Left lung (tissue), 10 donors: ENCODE results near the gene TMEM204. TPM values are rescaled to one million over a fixed set of nuclear protein-coding genes. Genes with fewer than 3 reads are reported as not detected.

Experiments used
- ATAC-seq: fragments of 200-7000 bp; cut with Tn5 transposase; one replicate; pipeline ENCODE4 v1.9.1; 2020; ENCODE audit warnings: moderate library complexity
- DNase-seq, 4 donors: peaks; one replicate each; pipeline ENCODE4 v3.0.0-alpha.2; 2013 to 2020
- H3K27ac ChIP-seq, 2 donors: fragments of 200-600 bp; sonication (generic) in 1 of 2; one replicate each; pipeline versions ENCODE4 v1.5.0 to v1.8.0; 2020 to 2021
- H3K27me3 ChIP-seq, 2 donors: fragments of 200-600 bp; sonication (generic) in 1 of 2; one replicate each; pipeline versions ENCODE4 v1.5.0 to v1.8.0; 2020 to 2021
- H3K36me3 ChIP-seq, 2 donors: fragments of 200-600 bp; sonication (generic) in 1 of 2; one replicate each; pipeline versions ENCODE4 v1.5.0 to v1.8.0; 2020 to 2021
- H3K4me1 ChIP-seq, 2 donors: fragments of 200-600 bp; one replicate each; pipeline ENCODE4 v1.8.0; 2021
- H3K4me3 ChIP-seq, 2 donors: fragments of 200-600 bp; sonication (generic) in 1 of 2; one replicate each; pipeline versions ENCODE4 v1.5.0 to v1.8.0; 2020 to 2021; ENCODE audit warnings: mild to moderate bottlenecking in 1 of 2
- H3K9me3 ChIP-seq, 2 donors: fragments of 200-600 bp; sonication (generic) in 1 of 2; one replicate each; pipeline versions ENCODE4 v1.5.0 to v1.8.0; 2020 to 2021
- intact Hi-C, 2 donors: fragments of 100-400 bp; cut with DNase I; formaldehyde crosslinking; loops; one replicate each; pipeline versions ENCODE4 v1.11.2 to v1.14.2; 2022
- polyA plus RNA-seq, 6 donors: library from polyadenylated mRNA; unstranded; fragments of 120-200 nt; gene quantifications; one replicate each; pipeline ENCODE4 v1.2.1, GENCODE V29; 2013; ENCODE audit not compliant: insufficient read length in 6 of 6
- total RNA-seq, 2 donors: library from RNA; stranded (reverse); fragmentation: NEBNext Ultra II Directional; extraction: Animal tissue kit (Norgen Biotek cat#: 25700); gene quantifications; one replicate each; pipeline ENCODE4 v1.2.1, GENCODE V29; 2021
- TF ChIP-seq, protein P1 (sequence below), 2 donors: fragments of 200-600 bp; sonication (generic) in 1 of 2; IDR thresholded peaks; one replicate each; pipeline versions ENCODE4 v1.5.0 to v1.8.0; 2021; ENCODE audit warnings: antibody characterized with exemption in 2 of 2
- donor health status: DM: no; HTN: yes; CAD: no.
- donor health status: DM: no; HTN: no; CAD: no.

The TMEM204 gene
- total and polyA plus RNA-seq, 8 donors: 15.4 to 28.7 (median 19.8) TPM

DNA sequence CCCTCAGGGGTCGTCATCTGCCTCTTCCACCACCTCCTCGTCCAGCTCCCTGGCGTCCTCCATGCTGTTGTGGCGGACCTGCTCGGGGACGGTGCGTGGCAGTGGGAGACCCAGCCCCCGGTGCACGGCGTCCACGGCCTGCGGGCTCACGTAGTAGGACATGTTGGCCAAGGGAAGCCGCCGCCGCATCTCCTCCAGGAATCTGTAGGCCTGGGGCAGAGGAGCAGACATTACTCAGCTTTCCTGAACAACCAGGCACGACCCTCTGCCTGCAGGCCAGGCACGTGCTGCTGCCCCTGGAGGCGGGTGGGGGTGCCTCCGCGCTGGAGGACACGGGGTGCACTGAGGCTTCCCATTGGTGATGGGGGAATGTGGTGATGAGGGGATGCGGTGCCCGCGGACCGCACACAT is 22.5 kb upstream of the TMEM204 start:
- DNase-seq (no peak), ATAC-seq (no peak)
- Histone ChIP-seq H3K27me3 (no peaks in the 10 kb centered on the region), H3K4me1 (peaks cover 0 to 6% of the 10 kb centered on the region in 2 donors), H3K27ac (no peak overlapping the region), H3K4me3 (no peak overlapping the region), H3K9me3 (peaks cover 0 to 8% of the 10 kb centered on the region in 2 donors), H3K36me3 (peaks cover 0 to 44% of the 10 kb centered on the region in 2 donors)
- intact Hi-C loops: no loop called here
- TF ChIP-seq, protein P1, sequence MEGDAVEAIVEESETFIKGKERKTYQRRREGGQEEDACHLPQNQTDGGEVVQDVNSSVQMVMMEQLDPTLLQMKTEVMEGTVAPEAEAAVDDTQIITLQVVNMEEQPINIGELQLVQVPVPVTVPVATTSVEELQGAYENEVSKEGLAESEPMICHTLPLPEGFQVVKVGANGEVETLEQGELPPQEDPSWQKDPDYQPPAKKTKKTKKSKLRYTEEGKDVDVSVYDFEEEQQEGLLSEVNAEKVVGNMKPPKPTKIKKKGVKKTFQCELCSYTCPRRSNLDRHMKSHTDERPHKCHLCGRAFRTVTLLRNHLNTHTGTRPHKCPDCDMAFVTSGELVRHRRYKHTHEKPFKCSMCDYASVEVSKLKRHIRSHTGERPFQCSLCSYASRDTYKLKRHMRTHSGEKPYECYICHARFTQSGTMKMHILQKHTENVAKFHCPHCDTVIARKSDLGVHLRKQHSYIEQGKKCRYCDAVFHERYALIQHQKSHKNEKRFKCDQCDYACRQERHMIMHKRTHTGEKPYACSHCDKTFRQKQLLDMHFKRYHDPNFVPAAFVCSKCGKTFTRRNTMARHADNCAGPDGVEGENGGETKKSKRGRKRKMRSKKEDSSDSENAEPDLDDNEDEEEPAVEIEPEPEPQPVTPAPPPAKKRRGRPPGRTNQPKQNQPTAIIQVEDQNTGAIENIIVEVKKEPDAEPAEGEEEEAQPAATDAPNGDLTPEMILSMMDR (IDR thresholded peaks at IDR 0.05): no peak

DNA sequence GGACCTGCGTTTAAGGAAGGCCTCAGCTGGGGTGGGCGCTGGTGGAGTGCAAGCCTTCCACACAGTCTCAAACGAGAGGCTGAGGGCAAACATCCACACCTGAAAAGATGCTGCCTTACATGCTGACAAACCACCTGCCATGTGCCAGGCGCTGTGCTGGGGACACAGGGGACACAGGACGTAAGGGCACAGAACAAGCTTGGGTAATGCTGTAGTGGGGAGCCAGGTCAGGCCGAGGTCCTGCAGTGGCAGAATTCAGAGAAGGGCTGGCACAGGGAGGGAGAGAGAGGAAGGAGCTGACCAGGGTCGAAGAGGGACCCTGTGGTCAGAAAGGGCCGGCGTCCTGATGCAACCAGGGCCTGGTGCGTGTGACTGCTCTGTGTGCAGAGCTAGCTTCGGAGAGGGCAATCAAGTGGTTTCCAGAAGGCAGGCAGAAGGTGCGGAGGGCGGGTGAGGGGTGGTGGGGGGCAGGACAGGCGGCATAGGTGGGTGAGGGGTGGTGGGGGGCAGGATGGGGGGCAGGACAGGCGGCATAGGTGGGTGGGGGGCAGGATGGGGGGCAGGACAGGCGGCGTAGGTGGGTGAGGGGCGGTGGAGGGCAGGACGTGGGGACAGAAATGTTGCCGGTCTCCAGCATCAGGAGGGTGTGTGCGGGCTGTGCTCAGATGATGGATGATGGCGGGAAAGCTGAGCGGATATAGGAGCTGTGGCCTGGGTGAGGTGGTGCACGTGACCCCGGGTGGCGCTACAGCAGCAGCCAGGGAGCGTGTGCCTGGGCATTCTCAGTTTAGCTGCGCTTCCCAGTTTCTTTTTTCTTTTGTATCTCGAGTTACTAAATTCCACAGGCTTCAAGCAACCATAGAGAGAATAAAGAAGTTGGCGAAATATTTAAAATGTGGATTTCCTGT is 21.6 kb upstream of the TMEM204 start:
- Histone ChIP-seq H3K27ac (peak overlapping the region in 1 of 2 donors; percentile 53), H3K27me3 (no peaks in the 10 kb centered on the region), H3K4me3 (no peak overlapping the region), H3K9me3 (peaks cover 0 to 8% of the 10 kb centered on the region in 2 donors), H3K36me3 (peaks cover 0 to 34% of the 10 kb centered on the region in 2 donors), H3K4me1 (peaks cover 0 to 6% of the 10 kb centered on the region in 2 donors)
- DNase-seq (no peak), ATAC-seq (no peak)
- intact Hi-C loops: no loop called here
- TF ChIP-seq, protein P1 (IDR thresholded peaks at IDR 0.05): no peak

DNA sequence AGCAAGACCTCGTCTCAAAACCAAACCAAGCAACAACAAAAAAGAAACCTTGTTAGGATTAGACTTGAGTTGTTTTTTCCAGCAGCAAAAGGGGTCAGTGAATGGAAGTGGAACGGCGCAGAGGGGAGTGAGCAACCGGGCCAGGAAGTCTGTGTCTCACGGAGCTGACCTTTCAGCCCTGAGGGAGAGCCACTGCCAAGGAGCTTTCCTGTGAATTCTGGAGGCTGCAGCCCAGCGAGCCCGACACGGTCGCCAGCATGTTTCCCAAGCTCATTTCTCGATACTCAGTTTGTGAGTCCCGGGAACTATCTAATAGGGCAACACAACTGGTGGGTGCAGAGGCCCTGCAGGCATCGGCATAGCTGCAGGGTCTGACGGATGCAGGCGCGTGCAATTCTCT is 20.7 kb upstream of the TMEM204 start:
- TF ChIP-seq, protein P1 (IDR thresholded peaks at IDR 0.05): no peak
- H3K9me3 ChIP-seq: peaks cover 0 to 8% of the 10 kb centered on the region in 2 donors
- peak overlapping the region in 1 of 2 donors; percentile 53 for H3K27ac ChIP-seq
- intact Hi-C loops: no loop called here
- ATAC-seq (no peak), DNase-seq (no peak)
- H3K4me3 ChIP-seq: no peak overlapping the region
- H3K27me3 ChIP-seq: no peaks in the 10 kb centered on the region
- H3K4me1 ChIP-seq: peaks cover 0 to 6% of the 10 kb centered on the region in 2 donors
- H3K36me3 ChIP-seq: peaks cover 0 to 28% of the 10 kb centered on the region in 2 donors

DNA sequence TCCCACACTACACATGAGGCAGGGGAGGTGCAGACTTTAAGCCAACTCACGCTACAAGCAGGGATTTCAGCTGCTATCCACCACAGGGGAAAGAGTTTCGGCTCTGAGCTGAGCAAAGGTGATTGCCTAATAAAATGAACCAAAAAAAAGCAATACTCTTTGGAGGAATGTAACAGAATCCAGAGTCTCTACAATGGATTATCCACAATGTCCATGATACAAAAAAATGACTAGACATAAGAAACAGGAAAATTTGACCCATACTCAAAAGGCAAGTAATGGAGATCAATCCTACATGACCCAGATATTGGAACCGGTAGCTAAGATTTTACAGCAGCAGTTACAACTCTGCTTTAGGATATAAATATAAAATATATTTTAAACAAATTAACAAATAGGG is 19.0 kb upstream of the TMEM204 start:
- TF ChIP-seq, protein P1 (IDR thresholded peaks at IDR 0.05): no peak
- Histone ChIP-seq H3K9me3 (peaks cover 0 to 8% of the 10 kb centered on the region in 2 donors), H3K4me1 (peaks cover 0 to 2% of the 10 kb centered on the region in 2 donors), H3K27me3 (no peaks in the 10 kb centered on the region), H3K36me3 (peaks cover 0 to 28% of the 10 kb centered on the region in 2 donors), H3K4me3 (no peak overlapping the region), H3K27ac (no peak overlapping the region)
- DNase-seq: no peak
- ATAC-seq: no peak
- intact Hi-C loops: no loop called here

DNA sequence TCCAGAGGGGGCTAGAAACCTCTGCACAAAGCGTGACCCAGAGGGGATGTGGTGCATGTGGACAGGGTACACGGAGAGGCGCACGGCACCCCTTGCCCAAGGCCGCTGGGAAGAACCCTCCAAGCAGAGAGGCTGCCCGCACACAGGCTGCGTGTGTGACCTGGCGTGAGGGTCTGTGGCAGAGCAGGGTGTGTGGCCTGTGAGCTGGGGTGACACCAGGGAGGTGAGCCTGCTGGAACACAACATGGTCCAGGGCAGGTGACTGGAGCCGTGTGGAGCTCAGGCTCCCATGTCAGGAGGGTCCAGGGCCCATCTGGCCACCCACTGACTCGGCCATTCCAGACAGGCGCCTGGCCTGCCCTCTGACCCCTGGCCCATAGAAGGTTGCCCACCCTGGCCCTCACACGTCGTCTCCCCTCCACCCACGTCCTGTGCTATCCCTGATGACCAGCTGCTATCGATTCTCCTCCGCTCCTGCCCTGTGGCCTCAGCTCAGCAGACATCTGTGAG is 14.8 kb upstream of the TMEM204 start:
- Histone ChIP-seq H3K9me3 (peaks cover 0 to 8% of the 10 kb centered on the region in 2 donors), H3K27ac (no peak overlapping the region), H3K27me3 (no peaks in the 10 kb centered on the region), H3K4me1 (no peaks in the 10 kb centered on the region), H3K36me3 (peaks cover 0 to 33% of the 10 kb centered on the region in 2 donors), H3K4me3 (no peak overlapping the region)
- no peak for ATAC-seq
- intact Hi-C loops: no loop called here
- no peak for DNase-seq
- TF ChIP-seq, protein P1 (IDR thresholded peaks at IDR 0.05): no peak
